HUES48 (cell line): Measurements from ENCODE around the gene HCFC1R1.
"Not testable (repeated sequence)": the region's sequence is repeated elsewhere in the genome, so short reads cannot be mapped to it uniquely, and the experiment has no call there.

Experiments
- H3K27ac ChIP-seq: one replicate; pipeline ENCODE4 v1.7.0; 2013; ENCODE audit warnings: low read depth, low read length, inconsistent platforms
- H3K27me3 ChIP-seq: 2 replicates; pipeline ENCODE4 v1.6.1; 2013; ENCODE audit warnings: mild to moderate bottlenecking, low read length; ENCODE audit not compliant: control insufficient read depth, insufficient read depth
- H3K36me3 ChIP-seq: 2 replicates; pipeline ENCODE4 v1.6.1; 2013; ENCODE audit warnings: low read length; ENCODE audit not compliant: control insufficient read depth, insufficient read depth
- H3K4me1 ChIP-seq: 2 replicates; pipeline ENCODE4 v1.6.1; 2013; ENCODE audit warnings: mild to moderate bottlenecking, low read length; ENCODE audit not compliant: control insufficient read depth, insufficient read depth
- H3K4me3 ChIP-seq: 2 replicates; pipeline ENCODE4 v1.5.1; 2013; ENCODE audit warnings: mild to moderate bottlenecking, low read depth, low read length
- H3K9ac ChIP-seq: 2 replicates; pipeline ENCODE4 v1.6.1; 2013; ENCODE audit warnings: mild to moderate bottlenecking, low read depth, low read length, moderate library complexity
- H3K9me3 ChIP-seq: 2 replicates; pipeline ENCODE4 v1.6.1; 2013; ENCODE audit warnings: low read length; ENCODE audit not compliant: control insufficient read depth, insufficient read depth

Gene HCFC1R1

DNA sequence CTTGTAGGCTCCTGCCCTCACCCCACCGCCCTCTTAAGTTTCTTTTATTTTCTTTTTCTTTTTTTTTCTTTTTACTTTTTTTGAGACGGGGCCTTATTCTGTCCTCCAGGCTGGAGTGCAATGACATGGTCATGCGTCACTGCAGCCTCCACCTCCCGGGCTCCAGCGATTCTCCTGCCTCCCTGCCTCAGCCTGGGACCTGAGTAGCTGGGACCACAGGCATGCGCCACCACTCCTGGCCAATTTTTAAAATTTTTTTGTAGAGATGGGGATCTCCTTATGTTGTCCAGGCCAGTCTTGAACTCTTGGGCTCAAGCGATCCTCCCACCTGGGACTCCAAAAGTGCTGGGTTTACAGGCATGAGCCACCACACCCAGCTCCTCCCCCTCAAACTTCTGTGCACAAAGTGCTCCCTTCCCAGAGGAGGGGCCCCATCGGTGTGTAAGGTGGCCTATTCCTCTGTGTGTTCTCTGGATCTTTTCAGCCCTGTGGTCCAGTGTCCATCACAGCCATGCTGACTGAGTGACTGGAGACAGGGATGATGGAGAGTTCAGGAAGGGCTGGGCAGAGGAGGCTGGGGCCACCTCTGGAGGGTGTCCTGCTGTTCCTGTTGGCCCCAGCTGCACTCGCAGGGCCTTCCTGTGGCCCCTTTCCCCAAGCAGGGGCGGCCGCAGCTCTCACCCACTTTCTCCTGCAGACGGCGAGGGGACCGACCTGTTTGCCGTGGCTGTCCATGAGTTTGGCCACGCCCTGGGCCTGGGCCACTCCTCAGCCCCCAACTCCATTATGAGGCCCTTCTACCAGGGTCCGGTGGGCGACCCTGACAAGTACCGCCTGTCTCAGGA lies 32.8 kb upstream of the HCFC1R1 start:
- Histone ChIP-seq H3K4me3 (no peak overlapping the region), H3K9me3 (no peaks in the 10 kb centered on the region), H3K27me3 (no peaks in the 10 kb centered on the region; the same call in 1 of the 2 replicates), H3K9ac (no peak overlapping the region), H3K4me1 (peaks cover 7% of the 10 kb centered on the region; the same call in 1 of the 2 replicates), H3K27ac (no peak overlapping the region), H3K36me3 (peaks cover 3% of the 10 kb centered on the region; the same call in 1 of the 2 replicates)

- not testable (repeated sequence) for H3K4me3 ChIP-seq, H3K27me3 ChIP-seq, H3K4me1 ChIP-seq, H3K36me3 ChIP-seq, H3K9ac ChIP-seq, H3K27ac ChIP-seq, H3K9me3 ChIP-seq
Observed at GRCh38 chr16:3055734-3056115, 32.0 kb upstream of the HCFC1R1 start.

- H3K9me3 ChIP-seq: no peaks in the 10 kb centered on the region
- H3K27me3 ChIP-seq: no peaks in the 10 kb centered on the region; the same call in 1 of the 2 replicates
- H3K4me1 ChIP-seq: peaks cover 7% of the 10 kb centered on the region; the same call in 1 of the 2 replicates
- peaks cover 3% of the 10 kb centered on the region; the same call in 1 of the 2 replicates for H3K36me3 ChIP-seq
- H3K4me3 ChIP-seq: no peak overlapping the region
- no peak overlapping the region for H3K27ac ChIP-seq
- H3K9ac ChIP-seq: no peak overlapping the region
Observed at GRCh38 chr16:3054965-3055733, 31.4 kb upstream of the HCFC1R1 start.

GRCh38 chr16:3053330-3053710 lies 29.6 kb upstream of the HCFC1R1 start:
- not testable (repeated sequence) for H3K9me3 ChIP-seq, H3K27ac ChIP-seq, H3K27me3 ChIP-seq, H3K4me1 ChIP-seq, H3K4me3 ChIP-seq, H3K36me3 ChIP-seq, H3K9ac ChIP-seq

DNA sequence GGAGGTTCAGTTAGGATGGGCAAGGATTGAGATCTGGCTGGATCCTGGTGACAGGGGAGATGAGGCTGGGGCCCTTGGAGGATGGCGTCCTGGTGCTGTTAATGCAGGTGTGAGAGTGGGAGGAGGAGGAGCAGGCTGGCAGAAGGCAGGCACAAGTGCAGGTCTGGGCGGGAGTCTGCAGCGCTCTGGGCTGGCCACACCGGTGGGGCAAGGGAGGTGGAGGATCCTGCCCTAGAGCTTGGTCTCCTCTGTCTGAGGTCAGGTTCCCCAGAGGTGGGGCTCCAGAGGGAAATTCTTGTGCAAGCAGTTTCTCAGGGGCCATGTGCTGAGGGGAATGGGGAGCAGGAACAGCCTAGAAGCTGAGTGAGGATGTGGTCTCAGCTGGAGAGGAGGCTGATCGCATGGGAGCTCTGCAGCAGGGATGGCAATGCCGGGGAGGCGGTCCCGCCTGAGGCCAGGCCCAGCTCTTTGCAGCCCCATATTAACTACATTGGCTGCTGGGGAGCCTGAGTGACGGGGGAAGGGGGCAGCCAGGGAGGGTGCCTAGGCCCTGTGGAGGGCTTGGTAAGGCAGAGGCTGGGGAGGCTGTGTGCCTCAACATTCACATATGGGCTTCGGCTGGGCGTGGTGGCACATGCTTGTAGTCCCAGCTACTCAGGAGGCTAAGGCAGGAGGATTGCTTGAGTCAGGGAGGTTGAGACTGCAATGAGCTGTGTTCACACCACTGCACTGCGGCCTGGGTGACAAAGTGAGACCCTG lies 29.0 kb upstream of the HCFC1R1 start:
- H3K4me3 ChIP-seq, H3K36me3 ChIP-seq, H3K9ac ChIP-seq, H3K4me1 ChIP-seq, H3K27ac ChIP-seq, H3K9me3 ChIP-seq: not testable (repeated sequence)
- H3K27me3 ChIP-seq: peaks cover 14% of the 10 kb centered on the region

- no peaks in the 10 kb centered on the region for H3K9me3 ChIP-seq
- peaks cover 24% of the 10 kb centered on the region for H3K27me3 ChIP-seq
- no peak overlapping the region for H3K9ac ChIP-seq
- no peaks in the 10 kb centered on the region for H3K4me1 ChIP-seq
- no peak overlapping the region for H3K4me3 ChIP-seq
- H3K27ac ChIP-seq: no peak overlapping the region
- H3K36me3 ChIP-seq: peaks cover 3% of the 10 kb centered on the region; the same call in 1 of the 2 replicates
Observed at GRCh38 chr16:3051494-3051893, 27.8 kb upstream of the HCFC1R1 start.

DNA sequence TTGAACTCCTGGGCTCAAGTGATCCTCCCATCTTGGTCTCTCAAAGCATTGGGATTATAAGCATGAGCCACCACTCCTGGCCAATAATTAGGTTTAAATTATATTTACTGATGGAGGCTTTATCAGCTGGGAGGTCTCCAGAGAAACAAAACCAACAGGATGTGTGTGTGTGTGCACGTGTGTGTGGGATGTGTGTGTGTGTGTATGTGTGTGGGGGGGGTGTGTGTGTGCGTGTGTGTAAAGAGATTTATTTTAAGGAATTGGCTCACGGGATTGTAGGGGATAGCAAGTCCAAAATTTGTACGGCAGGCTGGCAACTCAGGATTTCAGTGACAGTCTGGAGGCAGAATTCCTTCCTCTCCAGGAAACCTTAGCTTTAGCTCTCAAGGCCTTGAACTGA lies 27.3 kb upstream of the HCFC1R1 start:
- Histone ChIP-seq H3K9ac (no peak overlapping the region), H3K27me3 (peaks cover 24% of the 10 kb centered on the region), H3K36me3 (peaks cover 3% of the 10 kb centered on the region; the same call in 1 of the 2 replicates), H3K27ac (no peak overlapping the region), H3K4me1 (no peaks in the 10 kb centered on the region), H3K9me3 (no peaks in the 10 kb centered on the region), H3K4me3 (no peak overlapping the region)

DNA sequence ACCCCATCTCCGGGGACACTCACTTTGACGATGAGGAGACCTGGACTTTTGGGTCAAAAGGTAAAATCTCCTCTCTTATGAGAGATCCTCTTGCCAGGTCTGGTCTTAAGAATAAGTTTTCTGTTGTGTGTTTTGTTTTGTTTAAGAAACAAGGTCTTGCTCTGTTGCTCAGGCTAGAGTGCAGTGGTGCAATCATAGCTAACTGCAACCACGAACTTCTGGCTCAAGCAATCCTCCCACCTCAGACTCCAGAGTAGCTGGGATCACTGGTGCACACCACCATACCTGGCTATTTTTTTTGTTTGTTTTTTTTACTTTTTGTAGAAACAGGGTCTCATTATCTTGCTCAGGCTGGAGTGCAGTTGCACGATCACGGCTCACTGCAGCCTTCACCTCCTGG lies 26.7 kb upstream of the HCFC1R1 start:
- H3K27ac ChIP-seq: no peak overlapping the region
- peaks cover 3% of the 10 kb centered on the region; the same call in 1 of the 2 replicates for H3K36me3 ChIP-seq
- H3K9me3 ChIP-seq: no peaks in the 10 kb centered on the region

GRCh38 chr16:3049921-3050481 lies 26.3 kb upstream of the HCFC1R1 start:
- peaks cover 3% of the 10 kb centered on the region; the same call in 1 of the 2 replicates for H3K36me3 ChIP-seq
- no peaks in the 10 kb centered on the region for H3K4me1 ChIP-seq
- no peak overlapping the region for H3K27ac ChIP-seq
- no peak overlapping the region for H3K9ac ChIP-seq
- peaks cover 24% of the 10 kb centered on the region for H3K27me3 ChIP-seq
- H3K9me3 ChIP-seq: no peaks in the 10 kb centered on the region
- no peak overlapping the region for H3K4me3 ChIP-seq

More for the DNA sequence above, 26.7 kb upstream of the HCFC1R1 start:
- no peaks in the 10 kb centered on the region for H3K4me1 ChIP-seq
- no peak overlapping the region for H3K4me3 ChIP-seq
- peaks cover 24% of the 10 kb centered on the region for H3K27me3 ChIP-seq
- H3K9ac ChIP-seq: no peak overlapping the region

- no peaks in the 10 kb centered on the region for H3K36me3 ChIP-seq
- peaks cover 33% of the 10 kb centered on the region for H3K27me3 ChIP-seq
- no peak overlapping the region for H3K27ac ChIP-seq
- H3K9me3 ChIP-seq: no peaks in the 10 kb centered on the region
- H3K4me3 ChIP-seq: peak overlapping the region; percentile 75
- no peaks in the 10 kb centered on the region for H3K4me1 ChIP-seq
- no peak overlapping the region for H3K9ac ChIP-seq
Observed at GRCh38 chr16:3047387-3047720, 23.6 kb upstream of the HCFC1R1 start.
